Body of pancreas (tissue), 4 donors: Measurements from ENCODE around the gene HOXB8. TPM values are rescaled to one million over a fixed set of nuclear protein-coding genes. Genes with fewer than 3 reads are reported as not detected.

Source experiments
- ATAC-seq: fragments of 150-250 bp; one replicate; pipeline ENCODE4 v1.9.1; 2016
- DNase-seq, 4 donors: peaks; one replicate each; pipeline ENCODE4 v3.0.0-alpha.2; 2019
- H3K27ac ChIP-seq, 4 donors: fragments of 200-600 bp; sonication (generic); 1 replicate in 3 of 4; 2 replicates in 1 of 4; pipeline versions ENCODE4 v1.5.1 to v1.6.1; 2016 to 2019; ENCODE audit warnings: mild to moderate bottlenecking in 1 of 4, mixed read lengths in 1 of 4, moderate library complexity in 1 of 4
- H3K27me3 ChIP-seq, 2 donors: fragments of 200-600 bp; sonication (generic); one replicate each; pipeline ENCODE4 v1.6.0; 2016; ENCODE audit warnings: mild to moderate bottlenecking in 1 of 2
- H3K36me3 ChIP-seq, 2 donors: fragments of 200-600 bp; sonication (generic); replicated peaks in 1 of 2; 2 replicates each; pipeline ENCODE4 v1.5.1; 2016; ENCODE audit warnings: low read depth in 2 of 2; ENCODE audit not compliant: insufficient read depth in 1 of 2
- H3K4me1 ChIP-seq: fragments of 200-600 bp; sonication (generic); one replicate; pipeline ENCODE4 v1.6.0; 2016
- H3K4me3 ChIP-seq, 2 donors: fragments of 200-600 bp; sonication (generic); 1 replicate in 1 of 2; 2 replicates in 1 of 2; pipeline ENCODE4 v1.5.1; 2016 to 2019
- H3K9me3 ChIP-seq, 3 donors: fragments of 200-600 bp; sonication (generic); 1 replicate in 2 of 3; 2 replicates in 1 of 3; pipeline ENCODE4 v1.5.1; 2016
- POLR2A ChIP-seq, 3 donors: fragments of 450-650 bp; IDR thresholded peaks; one replicate each; pipeline ENCODE4 v1.6.1; 2016; ENCODE audit warnings: antibody characterized with exemption in 3 of 3, mild to moderate bottlenecking in 2 of 3
- WGBS, 2 donors: methylation state at CpG; one replicate each; pipeline ENCODE4 v1.1.5; 2017; 5-methylcytosine and 5-hydroxymethylcytosine counted together
- intact Hi-C: fragments of 100-400 bp; cut with DNase I; formaldehyde crosslinking; loops from one replicate; pipeline ENCODE4 v1.15.1; 2023
- total RNA-seq, 2 donors: library from RNA; depleted of rRNA; stranded (reverse); fragments of >200 nt; gene quantifications; one replicate each; pipeline ENCODE4 v1.1.0, GENCODE V29; 2016
- TF ChIP-seq, protein P1 (sequence below), 7 experiments: fragments of 450-650 bp in 4 of 7; fragments of 200-600 bp in 3 of 7; sonication (generic) in 3 of 7; IDR thresholded peaks; one replicate each; pipeline ENCODE4 v1.5.1; 2016 to 2019; ENCODE audit warnings: antibody characterized with exemption in 7 of 7

The HOXB8 gene
- total RNA-seq, 2 donors from 2014 or later: not detected

DNA sequence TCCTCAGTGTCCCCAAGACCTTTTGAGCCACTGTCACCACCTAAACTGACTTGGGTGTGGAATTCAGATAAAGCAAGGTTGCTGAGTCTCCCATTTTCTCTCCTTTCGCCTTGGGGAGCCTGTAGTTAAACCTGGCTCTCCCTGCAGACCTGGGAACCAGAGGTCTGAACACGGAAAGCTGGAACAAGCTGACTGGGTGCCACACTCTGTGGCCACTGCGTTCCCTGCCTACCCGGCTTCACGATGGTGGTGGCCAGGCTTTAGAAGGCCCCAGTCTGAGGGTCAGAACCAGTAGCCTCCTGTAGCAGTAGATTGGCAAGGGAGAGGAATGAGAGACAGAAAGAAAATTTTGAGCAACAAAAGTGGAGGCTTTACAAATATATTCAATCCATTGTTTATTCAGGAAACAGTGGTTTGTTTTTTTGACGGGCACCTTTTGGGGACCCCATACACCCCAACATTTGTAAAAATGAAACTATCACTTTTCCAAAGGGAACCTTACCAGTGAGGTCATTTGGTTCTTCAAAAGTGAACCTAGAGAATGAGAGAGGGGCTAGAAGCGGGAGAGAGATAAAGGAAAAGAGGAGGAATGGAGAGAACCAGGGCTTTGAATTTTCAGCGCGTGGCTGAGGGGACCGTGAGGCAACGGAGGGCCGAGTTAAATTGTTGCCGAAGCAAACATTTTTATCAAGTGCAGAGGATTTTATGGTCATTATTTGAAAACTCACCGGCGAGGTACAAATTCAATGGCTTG, 1.8 kb upstream of the HOXB8 start:
- Histone ChIP-seq H3K36me3 (no peaks in the 10 kb centered on the region), H3K4me3 (no peak overlapping the region), H3K27ac (no peak overlapping the region), H3K4me1 (peaks cover 23% of the 10 kb centered on the region), H3K9me3 (no peaks in the 10 kb centered on the region), H3K27me3 (peaks cover 3 to 73% of the 10 kb centered on the region in 2 donors)
- intact Hi-C loops: loop anchor here (10.0 kb wide), 1 partner anchor 282 kb away; no protein-coding TSS in a partner anchor
- 9 to 10% methylated on average over 14 to 15 of the region's 15 CpGs for WGBS, 2 donors
- TF ChIP-seq, protein P1, sequence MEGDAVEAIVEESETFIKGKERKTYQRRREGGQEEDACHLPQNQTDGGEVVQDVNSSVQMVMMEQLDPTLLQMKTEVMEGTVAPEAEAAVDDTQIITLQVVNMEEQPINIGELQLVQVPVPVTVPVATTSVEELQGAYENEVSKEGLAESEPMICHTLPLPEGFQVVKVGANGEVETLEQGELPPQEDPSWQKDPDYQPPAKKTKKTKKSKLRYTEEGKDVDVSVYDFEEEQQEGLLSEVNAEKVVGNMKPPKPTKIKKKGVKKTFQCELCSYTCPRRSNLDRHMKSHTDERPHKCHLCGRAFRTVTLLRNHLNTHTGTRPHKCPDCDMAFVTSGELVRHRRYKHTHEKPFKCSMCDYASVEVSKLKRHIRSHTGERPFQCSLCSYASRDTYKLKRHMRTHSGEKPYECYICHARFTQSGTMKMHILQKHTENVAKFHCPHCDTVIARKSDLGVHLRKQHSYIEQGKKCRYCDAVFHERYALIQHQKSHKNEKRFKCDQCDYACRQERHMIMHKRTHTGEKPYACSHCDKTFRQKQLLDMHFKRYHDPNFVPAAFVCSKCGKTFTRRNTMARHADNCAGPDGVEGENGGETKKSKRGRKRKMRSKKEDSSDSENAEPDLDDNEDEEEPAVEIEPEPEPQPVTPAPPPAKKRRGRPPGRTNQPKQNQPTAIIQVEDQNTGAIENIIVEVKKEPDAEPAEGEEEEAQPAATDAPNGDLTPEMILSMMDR (IDR thresholded peaks at IDR 0.05): no peak
- TF ChIP-seq POLR2A (IDR thresholded peaks at IDR 0.05): no peak
- DNase-seq: no peak
- no peak for ATAC-seq

DNA sequence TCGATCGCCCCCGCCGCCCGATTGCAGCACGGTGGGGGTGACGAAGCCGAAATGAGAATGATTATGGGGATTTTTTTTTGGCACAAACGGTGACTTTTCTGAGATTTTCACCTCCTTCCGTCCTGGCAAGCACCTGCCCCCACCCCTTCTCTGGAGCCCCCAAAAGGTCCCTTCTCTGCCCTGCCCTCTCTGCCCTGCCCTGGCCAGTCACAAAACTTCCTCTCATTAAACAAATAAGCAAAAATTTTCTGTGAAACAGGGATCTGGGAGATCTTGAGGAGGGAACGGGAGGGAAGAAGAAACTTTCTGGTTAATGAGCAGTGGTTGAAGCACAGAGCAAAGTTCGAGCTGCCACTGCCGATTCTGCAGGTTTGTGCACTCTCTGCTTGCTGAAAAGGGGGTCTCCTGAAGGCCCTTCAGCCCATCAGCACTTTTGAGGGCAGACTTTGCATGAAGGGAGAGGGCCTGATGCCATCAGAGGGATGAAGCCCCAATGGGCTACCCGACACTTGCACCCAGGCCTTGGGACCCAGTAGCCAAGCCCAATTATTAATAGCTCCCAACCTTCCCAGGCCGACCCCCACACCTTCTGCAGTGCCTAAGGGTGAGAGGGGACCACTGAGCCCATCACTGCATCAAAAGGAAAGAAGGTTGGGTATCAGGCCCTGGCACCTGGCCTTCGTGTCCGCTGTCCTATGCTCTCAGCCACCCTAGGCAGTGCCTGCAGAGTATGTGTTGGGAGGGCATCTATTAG, 1.0 kb upstream of the HOXB8 start:
- intact Hi-C loops: loop anchor here (10.0 kb wide), 1 partner anchor 281 kb away; no protein-coding TSS in a partner anchor
- Histone ChIP-seq H3K27me3 (peaks cover 3 to 76% of the 10 kb centered on the region in 2 donors), H3K4me1 (peaks cover 26% of the 10 kb centered on the region), H3K36me3 (no peaks in the 10 kb centered on the region), H3K27ac (no peak overlapping the region), H3K9me3 (no peaks in the 10 kb centered on the region), H3K4me3 (no peak overlapping the region)
- TF ChIP-seq POLR2A (IDR thresholded peaks at IDR 0.05): no peak
- TF ChIP-seq, protein P1 (IDR thresholded peaks at IDR 0.05): no peak
- ATAC-seq (no peak), DNase-seq (no peak)
- 13 to 14% methylated on average over 13 to 16 of the region's 17 CpGs for WGBS, 2 donors

DNA sequence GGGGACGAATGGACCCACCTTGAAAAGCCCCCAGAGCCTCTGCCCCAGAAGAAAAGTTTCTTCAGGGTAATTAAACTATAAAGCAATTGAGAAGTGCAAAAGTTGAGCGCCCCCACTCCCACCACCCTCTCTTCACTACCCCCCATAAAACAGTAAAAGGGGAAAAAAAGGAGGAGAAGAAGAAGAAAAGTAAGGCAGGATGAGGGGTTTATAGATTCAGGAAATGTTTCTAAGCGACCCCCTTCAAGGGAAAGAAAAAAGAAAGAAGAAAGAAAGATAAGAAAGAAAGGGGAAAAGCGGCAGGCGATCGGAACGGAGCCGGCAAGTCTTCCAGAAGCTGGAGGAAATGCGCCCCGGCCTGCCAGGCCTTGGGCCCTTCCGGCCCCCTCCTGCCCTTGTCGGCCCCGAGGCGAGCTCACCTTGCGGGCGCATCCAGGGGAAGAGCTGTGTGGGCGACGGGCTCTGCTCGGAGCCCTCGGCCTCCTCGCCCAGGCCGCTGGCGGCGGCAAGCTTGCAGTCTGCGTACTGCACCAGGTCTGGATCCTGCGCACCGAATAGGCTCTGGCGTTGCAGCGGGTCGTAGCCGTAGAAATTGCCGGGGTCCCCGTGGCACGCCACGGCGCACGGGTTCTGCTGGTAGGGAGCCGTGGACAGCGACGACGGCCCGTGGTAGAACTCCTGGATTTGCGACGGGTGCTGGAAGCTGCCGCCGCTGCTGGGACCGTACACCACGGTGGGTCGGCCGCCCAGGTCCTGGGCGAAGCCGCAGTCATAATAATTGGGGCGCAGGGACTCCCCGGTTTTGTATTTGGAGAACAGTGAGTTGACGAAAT, 1.0 kb downstream of the HOXB8 start:
- peaks cover 39% of the 10 kb centered on the region for H3K4me1 ChIP-seq
- no peak overlapping the region for H3K4me3 ChIP-seq
- ATAC-seq (no peak), DNase-seq (no peak)
- 5 to 10% methylated on average over 19 to 53 of the region's 55 CpGs for WGBS, 2 donors
- TF ChIP-seq, protein P1 (IDR thresholded peaks at IDR 0.05): no peak
- TF ChIP-seq POLR2A (IDR thresholded peaks at IDR 0.05): no peak
- H3K27me3 ChIP-seq: peaks cover 3 to 78% of the 10 kb centered on the region in 2 donors
- intact Hi-C loops: loop anchor here (10.0 kb wide), 1 partner anchor 279 kb away; no protein-coding TSS in a partner anchor
- H3K36me3 ChIP-seq: no peaks in the 10 kb centered on the region
- no peak overlapping the region for H3K27ac ChIP-seq
- no peaks in the 10 kb centered on the region for H3K9me3 ChIP-seq

DNA sequence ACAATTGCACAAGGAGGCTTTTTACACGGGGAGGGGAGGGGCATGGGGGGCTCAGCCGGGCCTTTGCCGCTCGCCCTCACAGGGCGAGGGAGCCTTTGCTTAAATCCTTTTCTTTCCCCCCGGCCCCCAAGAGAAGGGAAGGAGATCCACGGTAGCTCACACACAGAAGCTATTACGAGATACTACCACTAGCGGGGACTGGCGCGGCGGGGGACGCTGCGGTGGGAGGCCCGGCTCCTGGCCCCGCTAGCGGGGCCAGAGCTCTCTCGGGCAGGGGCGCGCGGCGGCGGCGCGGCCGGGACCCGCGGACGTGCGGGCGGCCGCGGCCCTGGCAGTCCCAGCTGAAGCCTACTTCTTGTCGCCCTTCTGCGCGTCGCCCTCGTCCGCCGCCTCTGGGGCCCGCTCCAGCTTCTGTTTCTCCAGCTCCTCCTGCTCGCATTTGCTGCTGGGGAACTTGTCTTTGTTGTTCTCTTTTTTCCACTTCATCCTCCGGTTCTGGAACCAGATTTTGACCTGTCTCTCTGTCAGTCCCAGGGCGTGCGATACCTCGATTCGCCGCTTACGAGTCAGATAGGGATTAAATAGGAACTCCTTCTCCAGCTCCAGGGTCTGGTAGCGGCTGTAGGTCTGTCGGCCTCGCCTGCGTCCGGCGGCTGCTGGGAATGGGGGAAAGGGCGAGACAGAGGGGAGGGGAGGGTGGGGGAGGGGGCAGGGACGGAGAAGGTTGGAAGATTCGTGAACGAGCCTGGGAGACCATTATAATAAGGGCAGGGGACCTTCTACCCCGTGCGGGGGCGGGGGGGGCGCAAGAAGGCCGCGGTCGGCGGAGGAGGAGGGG, 2.0 kb downstream of the HOXB8 start:
- ATAC-seq: peak; percentile 19
- DNase-seq: peak in 1 of 4 donors; percentile 31
- WGBS, 2 donors: 4 to 5% methylated on average over 46 to 67 of the region's 67 CpGs
- no peak for TF ChIP-seq POLR2A (IDR thresholded peaks at IDR 0.05)
- TF ChIP-seq, protein P1 (IDR thresholded peaks at IDR 0.05): peak in 2 of 7 experiments; percentile 16 to 19
- H3K36me3 ChIP-seq: no peaks in the 10 kb centered on the region
- no peak overlapping the region for H3K4me3 ChIP-seq
- peaks cover 34% of the 10 kb centered on the region for H3K4me1 ChIP-seq
- intact Hi-C loops: loop anchor here (10.0 kb wide), 1 partner anchor 278 kb away; no protein-coding TSS in a partner anchor
- H3K27ac ChIP-seq: no peak overlapping the region
- H3K27me3 ChIP-seq: peaks cover 3 to 74% of the 10 kb centered on the region in 2 donors
- H3K9me3 ChIP-seq: no peaks in the 10 kb centered on the region
